Vagina (tissue), 2 donors: ENCODE measurements around the gene PCSK6. TPM values are rescaled to one million over a fixed set of nuclear protein-coding genes. Genes with fewer than 3 reads are reported as not detected.

Experiments
- DNase-seq, 2 donors: peaks; one replicate each; pipeline ENCODE4 v3.0.0-alpha.2; 2017; ENCODE audit errors: extremely low spot score in 2 of 2
- H3K27ac ChIP-seq: fragments of 200-600 bp; sonication (generic); one replicate; pipeline ENCODE4 v1.5.1; 2019
- H3K27me3 ChIP-seq: fragments of 200-600 bp; sonication (generic); one replicate; pipeline ENCODE4 v1.5.1; 2019
- H3K36me3 ChIP-seq, 2 donors: fragments of 200-600 bp; sonication (generic); one replicate each; pipeline ENCODE4 v1.5.1; 2017 to 2019
- H3K4me1 ChIP-seq: fragments of 200-600 bp; sonication (generic); one replicate; pipeline ENCODE4 v1.5.1; 2019
- H3K4me3 ChIP-seq, 2 donors: fragments of 200-600 bp; sonication (generic); 1 replicate in 1 of 2; 2 replicates in 1 of 2; pipeline ENCODE4 v1.5.1; 2016 to 2019
- H3K9me3 ChIP-seq: fragments of 200-600 bp; sonication (generic); one replicate; pipeline ENCODE4 v1.5.1; 2019
- CTCF ChIP-seq, 3 experiments: fragments of 450-650 bp in 2 of 3; fragments of 200-600 bp in 1 of 3; sonication (generic) in 1 of 3; IDR thresholded peaks; one replicate each; pipeline ENCODE4 v1.5.1; 2017 to 2019; ENCODE audit warnings: antibody characterized with exemption in 3 of 3, mild to moderate bottlenecking in 2 of 3, moderate library complexity in 2 of 3
- POLR2A ChIP-seq, 2 donors: fragments of 450-650 bp; IDR thresholded peaks; one replicate each; pipeline ENCODE4 v1.6.1; 2017; ENCODE audit warnings: antibody characterized with exemption in 2 of 2, mild to moderate bottlenecking in 2 of 2, moderate library complexity in 2 of 2
- POLR2AphosphoS5 ChIP-seq, 2 donors: sonication (generic); formaldehyde crosslinking; IDR thresholded peaks; one replicate each; pipeline ENCODE4 v1.9.0; 2017; ENCODE audit warnings: antibody characterized with exemption in 2 of 2, mild to moderate bottlenecking in 2 of 2, low read depth in 1 of 2; ENCODE audit not compliant: insufficient read depth in 1 of 2
- intact Hi-C: fragments of 100-400 bp; cut with DNase I; formaldehyde crosslinking; loops from one replicate; pipeline ENCODE4 v1.15.1; 2023
- total RNA-seq: library from RNA; depleted of rRNA; stranded (reverse); fragments of >200 nt; gene quantifications from one replicate; pipeline ENCODE4 v1.2.3, GENCODE V29; 2016

Gene PCSK6
- total RNA-seq, 1 donor from 2014 or later, result 7.4 TPM

GRCh38 chr15:101323793-101324523 is 165.5 kb downstream of the PCSK6 start:
- H3K27me3 ChIP-seq, result no peaks in the 10 kb centered on the region
- TF ChIP-seq CTCF (IDR thresholded peaks at IDR 0.05) (no peak), POLR2AphosphoS5 (IDR thresholded peaks at IDR 0.05; ENCODE audit: insufficient read depth in 1 of 2, low read depth in 1 of 2) (no peak), POLR2A (IDR thresholded peaks at IDR 0.05) (no peak)
- no peaks in the 10 kb centered on the region for H3K36me3 ChIP-seq
- H3K4me3 ChIP-seq, result no peak overlapping the region
- no peak for DNase-seq
- no peak overlapping the region for H3K27ac ChIP-seq
- H3K4me1 ChIP-seq, result no peaks in the 10 kb centered on the region
- H3K9me3 ChIP-seq, result no peaks in the 10 kb centered on the region
- intact Hi-C loops, result no loop called here

- TF ChIP-seq POLR2AphosphoS5 (IDR thresholded peaks at IDR 0.05; ENCODE audit: insufficient read depth in 1 of 2, low read depth in 1 of 2) (no peak), CTCF (IDR thresholded peaks at IDR 0.05) (no peak), POLR2A (IDR thresholded peaks at IDR 0.05) (no peak)
- Histone ChIP-seq H3K27ac (no peak overlapping the region), H3K4me3 (no peak overlapping the region), H3K27me3 (no peaks in the 10 kb centered on the region), H3K9me3 (no peaks in the 10 kb centered on the region), H3K4me1 (no peaks in the 10 kb centered on the region), H3K36me3 (no peaks in the 10 kb centered on the region)
- intact Hi-C loops, result no loop called here
- no peak for DNase-seq
Observed at GRCh38 chr15:101322854-101323477, 166.5 kb downstream of the PCSK6 start.

GRCh38 chr15:101322016-101322695 is 167.4 kb downstream of the PCSK6 start:
- DNase-seq, result no peak
- Histone ChIP-seq H3K4me3 (no peak overlapping the region), H3K27me3 (no peaks in the 10 kb centered on the region), H3K36me3 (no peaks in the 10 kb centered on the region), H3K4me1 (no peaks in the 10 kb centered on the region), H3K27ac (no peak overlapping the region), H3K9me3 (no peaks in the 10 kb centered on the region)
- intact Hi-C loops, result no loop called here
- TF ChIP-seq CTCF (IDR thresholded peaks at IDR 0.05) (no peak), POLR2A (IDR thresholded peaks at IDR 0.05) (no peak), POLR2AphosphoS5 (IDR thresholded peaks at IDR 0.05; ENCODE audit: insufficient read depth in 1 of 2, low read depth in 1 of 2) (no peak)

GRCh38 chr15:101320501-101321052 is 168.9 kb downstream of the PCSK6 start:
- Histone ChIP-seq H3K27me3 (no peaks in the 10 kb centered on the region), H3K36me3 (no peaks in the 10 kb centered on the region), H3K27ac (no peak overlapping the region), H3K4me1 (no peaks in the 10 kb centered on the region), H3K9me3 (no peaks in the 10 kb centered on the region), H3K4me3 (no peak overlapping the region)
- DNase-seq, result no peak
- intact Hi-C loops, result no loop called here
- no peak for TF ChIP-seq POLR2AphosphoS5 (IDR thresholded peaks at IDR 0.05; ENCODE audit: insufficient read depth in 1 of 2, low read depth in 1 of 2)
- TF ChIP-seq CTCF (IDR thresholded peaks at IDR 0.05), result peak in 1 of 3 experiments; percentile 14
